Esophagus muscularis mucosa (tissue), 4 donors: ENCODE data around the gene RPS6KA5.

Experiments used
- EP300 ChIP-seq: sonication (generic); formaldehyde crosslinking; IDR thresholded peaks from one replicate; pipeline ENCODE4 v1.6.1; 2017; ENCODE audit warnings: antibody characterized with exemption
- POLR2A ChIP-seq: fragments of 450-650 bp; IDR thresholded peaks from one replicate; pipeline ENCODE4 v1.6.1; 2017; ENCODE audit warnings: antibody characterized with exemption, moderate library complexity, mild to moderate bottlenecking, low read depth
- POLR2AphosphoS5 ChIP-seq, 2 donors: sonication (generic); formaldehyde crosslinking; IDR thresholded peaks; one replicate each; pipeline ENCODE4 v1.6.1; 2017; ENCODE audit warnings: antibody characterized with exemption in 2 of 2
- TF ChIP-seq, protein P1 (sequence below), 3 experiments: fragments of 200-600 bp in 2 of 3; fragments of 450-650 bp in 1 of 3; sonication (generic) in 2 of 3; IDR thresholded peaks; one replicate each; pipeline ENCODE4 v1.5.1; 2017 to 2019; ENCODE audit warnings: antibody characterized with exemption in 3 of 3, mild to moderate bottlenecking in 2 of 3, moderate library complexity in 1 of 3

DNA sequence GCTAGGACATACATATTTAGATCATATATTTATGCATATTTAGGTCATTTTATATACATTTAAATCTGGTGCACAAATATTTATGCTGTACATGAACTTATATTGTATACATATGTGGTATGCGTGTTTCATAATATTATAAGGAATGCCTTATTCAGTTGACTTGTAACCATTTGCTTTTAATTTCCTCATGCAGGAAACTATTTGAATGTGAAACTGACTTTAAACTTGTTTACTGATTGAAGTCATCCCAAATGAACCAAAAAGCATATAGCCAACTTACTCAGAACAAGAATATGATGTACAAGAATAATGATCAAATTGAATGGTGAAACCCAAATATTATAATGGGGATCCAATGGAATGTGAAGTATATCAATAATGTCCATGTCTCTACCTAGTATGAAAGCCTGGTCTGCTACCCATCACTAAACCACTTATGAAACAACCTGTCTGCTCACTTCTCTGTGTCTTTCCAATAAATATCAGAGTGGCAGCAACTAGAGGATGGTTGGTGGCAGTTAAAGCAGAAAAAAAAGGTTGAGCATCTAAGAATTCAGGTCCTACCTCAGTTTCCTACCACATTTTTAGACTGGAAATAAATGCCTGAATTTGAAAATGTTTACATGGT is 38.3 kb downstream of the RPS6KA5 start:
- TF ChIP-seq, protein P1, sequence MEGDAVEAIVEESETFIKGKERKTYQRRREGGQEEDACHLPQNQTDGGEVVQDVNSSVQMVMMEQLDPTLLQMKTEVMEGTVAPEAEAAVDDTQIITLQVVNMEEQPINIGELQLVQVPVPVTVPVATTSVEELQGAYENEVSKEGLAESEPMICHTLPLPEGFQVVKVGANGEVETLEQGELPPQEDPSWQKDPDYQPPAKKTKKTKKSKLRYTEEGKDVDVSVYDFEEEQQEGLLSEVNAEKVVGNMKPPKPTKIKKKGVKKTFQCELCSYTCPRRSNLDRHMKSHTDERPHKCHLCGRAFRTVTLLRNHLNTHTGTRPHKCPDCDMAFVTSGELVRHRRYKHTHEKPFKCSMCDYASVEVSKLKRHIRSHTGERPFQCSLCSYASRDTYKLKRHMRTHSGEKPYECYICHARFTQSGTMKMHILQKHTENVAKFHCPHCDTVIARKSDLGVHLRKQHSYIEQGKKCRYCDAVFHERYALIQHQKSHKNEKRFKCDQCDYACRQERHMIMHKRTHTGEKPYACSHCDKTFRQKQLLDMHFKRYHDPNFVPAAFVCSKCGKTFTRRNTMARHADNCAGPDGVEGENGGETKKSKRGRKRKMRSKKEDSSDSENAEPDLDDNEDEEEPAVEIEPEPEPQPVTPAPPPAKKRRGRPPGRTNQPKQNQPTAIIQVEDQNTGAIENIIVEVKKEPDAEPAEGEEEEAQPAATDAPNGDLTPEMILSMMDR (IDR thresholded peaks at IDR 0.05) = no peak
- TF ChIP-seq EP300 (no peak), POLR2A (no peak), POLR2AphosphoS5 (IDR thresholded peaks at IDR 0.05) (no peak)
